Measurements from ENCODE around the gene USP51.
A peak's percentile ranks its signal among the peaks of the same experiment; 100 is the strongest.
"Not testable (repeated sequence)": the region's sequence is repeated elsewhere in the genome, so short reads cannot be mapped to it uniquely, and the experiment has no call there.

Gene USP51

GRCh38 chrX:55489314-55490009, at the start of gene USP51:
USP51 (minus strand) TSS chrX:55489848; CDS start chrX:55488939, 909 bp downstream.
- DNase-seq: no peak

- no peak for DNase-seq
Observed at GRCh38 chrX:55524487-55524886, 34.8 kb upstream of the USP51 start.

- DNase-seq: no peak
Observed at GRCh38 chrX:55523356-55523755, 33.7 kb upstream of the USP51 start.

GRCh38 chrX:55522596-55523276, 33.1 kb upstream of the USP51 start:
- DNase-seq: no peak

GRCh38 chrX:55521687-55522086, 32.0 kb upstream of the USP51 start:
- no peak for DNase-seq

GRCh38 chrX:55516794-55517481, 27.3 kb upstream of the USP51 start:
- not testable (repeated sequence) for DNase-seq

GRCh38 chrX:55513045-55513737, 23.5 kb upstream of the USP51 start:
- not testable (repeated sequence) for DNase-seq

GRCh38 chrX:55508410-55509152, 18.9 kb upstream of the USP51 start:
- not testable (repeated sequence) for DNase-seq

- DNase-seq: not testable (repeated sequence)
Observed at GRCh38 chrX:55507699-55508098, 18.1 kb upstream of the USP51 start.

GRCh38 chrX:55507010-55507409, 17.4 kb upstream of the USP51 start:
- not testable (repeated sequence) for DNase-seq

- DNase-seq: no peak
Observed at GRCh38 chrX:55490974-55491373, 1.3 kb upstream of the USP51 start.

GRCh38 chrX:55490121-55490520, 473 bp upstream of the USP51 start:
- no peak for DNase-seq

- DNase-seq: peak in 1 of 2 experiments; percentile 54
Observed at GRCh38 chrX:55488593-55489313, 895 bp downstream of the USP51 start.

- DNase-seq: peak in 1 of 2 experiments; percentile 46
Observed at GRCh38 chrX:55488006-55488592, 1.5 kb downstream of the USP51 start.

- DNase-seq: no peak
Observed at GRCh38 chrX:55487143-55487542, 2.5 kb downstream of the USP51 start.

- DNase-seq: peak in 1 of 2 experiments; percentile 2
Observed at GRCh38 chrX:55486736-55487135, 2.9 kb downstream of the USP51 start.

- no peak for DNase-seq
Observed at GRCh38 chrX:55484948-55485347, 4.7 kb downstream of the USP51 start.

GRCh38 chrX:55480390-55481062, 9.1 kb downstream of the USP51 start:
- DNase-seq: no peak

GRCh38 chrX:55479956-55480355, 9.7 kb downstream of the USP51 start:
- not testable (repeated sequence) for DNase-seq

GRCh38 chrX:55465791-55466190, 23.9 kb downstream of the USP51 start:
- DNase-seq: not testable (repeated sequence)

- DNase-seq: not testable (repeated sequence)
Observed at GRCh38 chrX:55465108-55465507, 24.5 kb downstream of the USP51 start.

Measured in NCI-H446 (cell line).